Transverse colon (tissue), 4 donors: ENCODE data around the gene ZNF223. TPM values are rescaled to one million over a fixed set of nuclear protein-coding genes. Genes with fewer than 3 reads are reported as not detected.
A peak's percentile ranks its signal among the peaks of the same experiment; 100 is the strongest.

Experiments used
- DNase-seq: peaks from one replicate; pipeline ENCODE4 v3.0.0-alpha.2; 2019
- H3K27ac ChIP-seq, 4 donors: fragments of 200-600 bp; sonication (generic); 2 replicates each; pipeline ENCODE4 v1.5.1; 2016 to 2018; ENCODE audit warnings: inconsistent platforms in 4 of 4
- H3K27me3 ChIP-seq: fragments of 200-600 bp; sonication (generic); 2 replicates; pipeline ENCODE4 v1.5.1; 2017; ENCODE audit warnings: inconsistent platforms
- H3K36me3 ChIP-seq, 4 donors: fragments of 200-600 bp; sonication (generic); 2 replicates each; pipeline ENCODE4 v1.5.1; 2017 to 2019; ENCODE audit warnings: inconsistent platforms in 4 of 4
- H3K4me1 ChIP-seq, 4 donors: fragments of 200-600 bp; sonication (generic); 2 replicates each; pipeline ENCODE4 v1.5.1; 2017 to 2020; ENCODE audit warnings: inconsistent platforms in 4 of 4
- H3K4me3 ChIP-seq, 4 donors: fragments of 200-600 bp; sonication (generic); 1 replicate in 1 of 4; 2 replicates in 3 of 4; pipeline versions ENCODE4 v1.5.1 to v1.6.1; 2017 to 2019; ENCODE audit warnings: inconsistent platforms in 4 of 4
- H3K9me3 ChIP-seq, 2 donors: fragments of 200-600 bp; sonication (generic); 2 replicates each; pipeline ENCODE4 v1.5.1; 2017 to 2019; ENCODE audit warnings: inconsistent platforms in 2 of 2
- EP300 ChIP-seq: sonication (generic); formaldehyde crosslinking; IDR thresholded peaks from one replicate; pipeline ENCODE4 v1.6.1; 2017; ENCODE audit warnings: antibody characterized with exemption, low read depth
- POLR2A ChIP-seq: fragments of 450-650 bp; IDR thresholded peaks from one replicate; pipeline ENCODE4 v1.6.1; 2016; ENCODE audit warnings: antibody characterized with exemption, mild to moderate bottlenecking, moderate library complexity
- POLR2AphosphoS5 ChIP-seq, 3 donors: sonication (generic); formaldehyde crosslinking; IDR thresholded peaks; one replicate each; pipeline ENCODE4 v1.6.1; 2016; ENCODE audit warnings: antibody characterized with exemption in 3 of 3
- WGBS, 2 donors: methylation state at CpG; one replicate each; pipeline ENCODE4 v1.1.5; 2018; ENCODE audit warnings: low coverage in 1 of 2; 5-methylcytosine and 5-hydroxymethylcytosine counted together
- in situ Hi-C, 4 donors: fragments of 200-750 bp; cut with MboI; loops; one replicate each; pipeline versions ENCODE4 v1.15.0 to v1.15.1; 2017; ENCODE audit warnings: low sequenced_read_pairs in 3 of 4, low pct_ligation_motif_present in 1 of 4, low pct_unique_long_range_greater_than_20kb in 1 of 4
- intact Hi-C: fragments of 100-400 bp; cut with DNase I; formaldehyde crosslinking; loops from one replicate; pipeline ENCODE4 v1.15.1; 2023; ENCODE audit warnings: low total_unique reads
- total RNA-seq, 4 donors: library from RNA; depleted of rRNA; stranded (reverse); fragments of >200 nt; gene quantifications; one replicate each; pipeline ENCODE4 v1.1.0, GENCODE V29; 2016
- TF ChIP-seq, protein P1 (sequence below), 5 experiments: fragments of 200-600 bp in 3 of 5; fragments of 450-650 bp in 2 of 5; sonication (generic) in 3 of 5; IDR thresholded peaks; 1 replicate in 2 of 5; 2 replicates in 3 of 5; pipeline ENCODE4 v1.5.1; 2016 to 2017; ENCODE audit warnings: antibody characterized with exemption in 5 of 5, inconsistent platforms in 3 of 5, mild to moderate bottlenecking in 2 of 5, moderate library complexity in 1 of 5

Gene ZNF223
- total RNA-seq, 4 donors from 2014 or later = 2.2 to 8.5 (median 6.5) TPM; not detected in 1

DNA sequence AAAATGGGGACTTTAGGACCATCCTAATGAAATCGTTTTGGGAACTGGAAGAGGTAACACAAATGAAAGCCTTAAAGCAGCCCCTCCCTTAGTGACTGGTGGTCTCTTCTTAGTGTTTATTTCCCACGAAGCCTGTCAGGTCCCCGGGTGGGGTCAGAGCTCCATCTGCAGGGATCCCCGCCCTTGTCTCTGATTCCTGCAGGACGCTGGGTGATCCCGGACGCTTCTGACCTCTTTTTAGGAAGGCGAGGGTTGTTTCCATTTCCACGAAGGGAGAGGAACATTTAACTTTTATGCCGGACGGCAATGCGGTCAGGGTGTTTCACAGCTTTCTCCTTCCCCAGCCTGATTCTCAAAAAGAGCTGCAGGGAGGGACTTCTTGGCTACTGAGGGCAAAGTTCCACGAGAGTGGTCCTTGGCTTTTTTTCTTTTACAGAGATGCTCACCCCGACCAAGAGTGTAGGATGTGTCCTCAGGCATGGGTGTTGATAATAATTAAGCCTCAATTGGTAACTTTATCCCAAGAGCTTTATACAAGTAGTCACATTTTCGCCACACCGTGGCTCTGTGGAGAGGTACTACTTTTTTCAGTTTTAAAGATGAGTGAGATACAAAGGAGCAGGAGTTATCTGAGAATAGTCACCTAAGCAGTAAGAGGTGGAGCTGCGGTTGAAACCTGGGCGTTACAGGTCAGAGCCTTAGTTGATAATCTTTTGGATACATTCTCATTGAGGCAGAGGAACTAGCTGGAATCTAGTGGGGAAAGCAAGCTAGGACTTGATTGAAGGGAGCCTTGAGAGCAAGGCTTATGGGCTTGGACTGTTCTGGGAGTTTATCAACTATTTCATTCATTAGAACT lies 20.9 kb downstream of the ZNF223 start:
- peak overlapping the region in 2 of 4 donors; percentile 74 to 75 for H3K27ac ChIP-seq

DNA sequence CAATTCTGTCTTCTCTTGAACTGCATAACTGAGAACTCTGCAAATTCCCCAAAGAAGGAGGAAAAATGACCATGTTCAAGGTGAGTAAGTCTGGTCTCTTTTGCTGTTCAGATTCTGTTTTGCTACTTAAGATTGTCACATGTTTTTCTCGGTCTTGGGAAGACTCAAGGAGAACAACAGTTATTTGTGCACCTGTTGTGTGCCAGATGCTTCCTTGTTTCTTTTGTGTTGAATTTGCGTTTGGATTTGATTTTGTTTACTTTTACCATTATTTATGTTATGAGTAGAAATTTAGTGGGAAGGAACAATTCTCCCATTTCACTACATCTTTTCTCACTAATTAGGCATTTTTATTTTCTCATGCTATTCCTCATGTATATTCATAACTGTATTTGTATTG lies 24.5 kb downstream of the ZNF223 start:
- TF ChIP-seq, protein P1, sequence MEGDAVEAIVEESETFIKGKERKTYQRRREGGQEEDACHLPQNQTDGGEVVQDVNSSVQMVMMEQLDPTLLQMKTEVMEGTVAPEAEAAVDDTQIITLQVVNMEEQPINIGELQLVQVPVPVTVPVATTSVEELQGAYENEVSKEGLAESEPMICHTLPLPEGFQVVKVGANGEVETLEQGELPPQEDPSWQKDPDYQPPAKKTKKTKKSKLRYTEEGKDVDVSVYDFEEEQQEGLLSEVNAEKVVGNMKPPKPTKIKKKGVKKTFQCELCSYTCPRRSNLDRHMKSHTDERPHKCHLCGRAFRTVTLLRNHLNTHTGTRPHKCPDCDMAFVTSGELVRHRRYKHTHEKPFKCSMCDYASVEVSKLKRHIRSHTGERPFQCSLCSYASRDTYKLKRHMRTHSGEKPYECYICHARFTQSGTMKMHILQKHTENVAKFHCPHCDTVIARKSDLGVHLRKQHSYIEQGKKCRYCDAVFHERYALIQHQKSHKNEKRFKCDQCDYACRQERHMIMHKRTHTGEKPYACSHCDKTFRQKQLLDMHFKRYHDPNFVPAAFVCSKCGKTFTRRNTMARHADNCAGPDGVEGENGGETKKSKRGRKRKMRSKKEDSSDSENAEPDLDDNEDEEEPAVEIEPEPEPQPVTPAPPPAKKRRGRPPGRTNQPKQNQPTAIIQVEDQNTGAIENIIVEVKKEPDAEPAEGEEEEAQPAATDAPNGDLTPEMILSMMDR (IDR thresholded peaks at IDR 0.05) = no peak
- no peak for TF ChIP-seq POLR2AphosphoS5 (IDR thresholded peaks at IDR 0.05)
- TF ChIP-seq POLR2A = no peak
- no peak for TF ChIP-seq EP300
- WGBS, 2 donors = 84 to 86% methylated on average over 2 of the region's 2 CpGs
- in situ Hi-C loops = no loop called here

More for the DNA sequence above, 20.9 kb downstream of the ZNF223 start:
- 26 to 32% methylated on average over 7 to 18 of the region's 18 CpGs for WGBS, 2 donors
- in situ Hi-C loops = no loop called here
- Histone ChIP-seq H3K4me1 (peaks cover 0 to 17% (median 10%) of the 10 kb centered on the region in 4 donors), H3K4me3 (peak overlapping the region; percentile 23 to 78 (median 60)), H3K9me3 (peaks cover 14 to 18% of the 10 kb centered on the region in 2 donors), H3K36me3 (peaks cover 0 to 4% (median 0%) of the 10 kb centered on the region in 4 donors), H3K27me3 (no peaks in the 10 kb centered on the region)
- no peak for TF ChIP-seq EP300
- TF ChIP-seq POLR2AphosphoS5 (IDR thresholded peaks at IDR 0.05) = no peak
- TF ChIP-seq, protein P1 (IDR thresholded peaks at IDR 0.05) = no peak
- no peak for TF ChIP-seq POLR2A
- intact Hi-C loops = no loop called here
- no peak for DNase-seq

GRCh38 chr19:44092108-44092507 lies 40.3 kb downstream of the ZNF223 start:
- Histone ChIP-seq H3K27ac (no peak overlapping the region), H3K4me1 (peaks cover 0 to 13% (median 7%) of the 10 kb centered on the region in 4 donors), H3K36me3 (peaks cover 0 to 10% (median 0%) of the 10 kb centered on the region in 4 donors), H3K4me3 (no peak overlapping the region), H3K9me3 (peaks cover 0 to 2% of the 10 kb centered on the region in 2 donors), H3K27me3 (no peaks in the 10 kb centered on the region)
- in situ Hi-C loops = no loop called here
- no peak for DNase-seq
- WGBS, 2 donors = 77 to 86% methylated on average over 3 to 4 of the region's 4 CpGs
- TF ChIP-seq, protein P1 (IDR thresholded peaks at IDR 0.05) = no peak
- TF ChIP-seq POLR2A = no peak
- no peak for TF ChIP-seq POLR2AphosphoS5 (IDR thresholded peaks at IDR 0.05)
- no peak for TF ChIP-seq EP300
- intact Hi-C loops = no loop called here

More for the DNA sequence above, 24.5 kb downstream of the ZNF223 start:
- no peaks in the 10 kb centered on the region for H3K27me3 ChIP-seq
- intact Hi-C loops = no loop called here
- no peak overlapping the region for H3K27ac ChIP-seq
- H3K4me3 ChIP-seq = no peak overlapping the region
- peaks cover 0 to 14% (median 9%) of the 10 kb centered on the region in 4 donors for H3K4me1 ChIP-seq
- DNase-seq = no peak
- peaks cover 0 to 24% (median 0%) of the 10 kb centered on the region in 4 donors for H3K36me3 ChIP-seq
- H3K9me3 ChIP-seq = no peaks in the 10 kb centered on the region

DNA sequence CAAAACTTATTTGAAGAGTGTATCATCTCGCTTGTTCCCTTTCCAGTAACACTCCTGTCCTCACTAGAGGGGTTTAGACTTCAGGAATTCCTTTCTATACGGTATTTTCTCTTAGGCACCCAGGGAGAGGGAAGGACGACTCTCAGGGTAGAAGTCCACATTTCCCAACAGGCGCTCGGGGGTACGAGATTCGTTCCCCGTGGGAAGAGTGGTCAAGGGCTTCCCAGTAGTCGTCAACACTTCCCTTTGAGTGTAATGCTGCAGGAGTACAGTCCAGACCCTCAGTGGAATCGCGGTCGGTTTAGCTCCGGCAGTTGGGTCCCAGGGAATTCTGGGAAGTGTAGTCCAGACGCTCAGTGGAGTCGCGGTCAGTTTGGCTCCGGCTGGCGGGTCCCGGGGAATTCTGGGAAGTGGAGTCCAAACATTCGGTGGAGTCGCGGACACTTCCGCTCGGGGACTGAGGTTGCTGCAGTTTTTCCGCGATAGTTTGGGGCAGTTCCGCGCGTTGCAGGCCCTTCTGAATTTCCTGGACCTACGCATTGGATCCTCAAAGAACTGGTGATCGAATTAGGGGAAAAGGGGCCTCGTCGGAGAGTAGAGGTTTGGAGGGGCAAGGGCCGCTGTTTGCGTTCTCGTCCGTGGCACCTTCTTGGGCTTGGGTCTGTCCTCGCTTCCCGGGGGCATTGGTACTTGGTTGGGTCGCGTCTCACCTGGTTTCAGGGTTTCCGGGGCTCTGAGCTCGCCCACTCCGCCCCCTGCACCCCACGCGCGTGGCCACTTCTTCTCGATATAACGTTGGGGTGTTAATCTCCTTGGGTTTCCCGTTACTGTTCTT lies 42.3 kb downstream of the ZNF223 start, which contains the start of gene ZNF224:
TSS of gene ZNF224 (plus strand) at position 431 of the 835 bp plus-strand sequence. CDS start 3,513 bp downstream, outside the sequence.
- peak; percentile 92 for DNase-seq
- TF ChIP-seq POLR2AphosphoS5 (IDR thresholded peaks at IDR 0.05) (peak; percentile 44 to 62 (median 61)), EP300 (no peak), POLR2A (peak; percentile 45)
- TF ChIP-seq, protein P1 (IDR thresholded peaks at IDR 0.05) = no peak
- Histone ChIP-seq H3K9me3 (peaks cover 0 to 6% of the 10 kb centered on the region in 2 donors), H3K27me3 (no peaks in the 10 kb centered on the region), H3K27ac (peak within 1 kb of the TSS; percentile 78 to 88 (median 84)), H3K4me1 (peaks cover 0 to 13% (median 7%) of the 10 kb centered on the region in 4 donors), H3K36me3 (peaks cover 0 to 29% (median 8%) of the 10 kb centered on the region in 4 donors), H3K4me3 (peak within 1 kb of the TSS; percentile 73 to 98 (median 84))
- intact Hi-C loops (no loop called here), in situ Hi-C loops (no loop called here)
- WGBS, 2 donors = 0 to 1% methylated on average over 18 to 50 of the region's 50 CpGs
